NCI-H1092 treated with DMSO at 0.1 percent for 48 hours (cell line): ENCODE results near the gene SNX9.
A peak's percentile ranks its signal among the peaks of the same experiment; 100 is the strongest.
"Not testable (repeated sequence)": the region's sequence is repeated elsewhere in the genome, so short reads cannot be mapped to it uniquely, and the experiment has no call there.

ENCODE experiments used
- DNase-seq: peaks from one replicate; lab custom pipeline; 2025; lab: John Stamatoyannopoulos, UW

The SNX9 gene

DNA sequence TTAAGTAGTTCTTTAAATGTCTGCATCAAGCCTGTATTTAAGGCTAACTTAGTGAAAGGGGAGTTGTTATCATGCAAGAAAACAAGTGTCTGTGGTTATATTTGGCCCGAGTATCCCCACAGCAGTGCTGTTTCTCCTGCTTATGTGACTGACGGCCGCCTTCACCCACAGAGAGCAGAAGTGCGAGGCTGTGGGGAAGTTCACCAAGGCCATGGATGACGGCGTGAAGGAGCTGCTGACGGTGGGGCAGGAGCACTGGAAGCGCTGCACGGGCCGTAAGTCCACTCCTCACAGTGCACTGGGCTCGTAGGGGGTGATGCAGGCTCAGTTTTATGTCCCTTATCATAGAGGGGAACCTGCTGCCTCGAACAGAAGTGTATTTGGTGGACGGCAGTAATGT, 105.4 kb downstream of the SNX9 start:
- no peak for DNase-seq

DNA sequence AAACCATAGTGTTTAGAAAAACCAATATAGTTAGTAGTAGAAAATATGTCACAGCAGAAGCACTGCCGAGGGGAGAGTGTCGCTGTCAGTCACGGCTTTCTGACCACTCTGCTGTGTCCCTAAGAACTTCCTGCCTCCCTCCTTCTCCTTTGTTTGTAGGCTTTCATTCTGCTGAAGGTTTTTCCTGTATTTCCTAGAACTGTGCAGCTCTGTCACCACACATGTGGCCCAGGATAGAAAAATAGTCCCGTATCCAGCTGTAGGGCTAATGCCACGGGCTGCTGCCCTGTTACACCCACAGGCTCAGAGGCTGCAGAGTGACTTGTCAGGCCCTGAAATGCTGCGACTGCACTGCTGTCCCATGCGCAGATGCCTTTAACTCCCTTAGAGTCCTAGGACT, 106.0 kb downstream of the SNX9 start:
- DNase-seq, result no peak

DNA sequence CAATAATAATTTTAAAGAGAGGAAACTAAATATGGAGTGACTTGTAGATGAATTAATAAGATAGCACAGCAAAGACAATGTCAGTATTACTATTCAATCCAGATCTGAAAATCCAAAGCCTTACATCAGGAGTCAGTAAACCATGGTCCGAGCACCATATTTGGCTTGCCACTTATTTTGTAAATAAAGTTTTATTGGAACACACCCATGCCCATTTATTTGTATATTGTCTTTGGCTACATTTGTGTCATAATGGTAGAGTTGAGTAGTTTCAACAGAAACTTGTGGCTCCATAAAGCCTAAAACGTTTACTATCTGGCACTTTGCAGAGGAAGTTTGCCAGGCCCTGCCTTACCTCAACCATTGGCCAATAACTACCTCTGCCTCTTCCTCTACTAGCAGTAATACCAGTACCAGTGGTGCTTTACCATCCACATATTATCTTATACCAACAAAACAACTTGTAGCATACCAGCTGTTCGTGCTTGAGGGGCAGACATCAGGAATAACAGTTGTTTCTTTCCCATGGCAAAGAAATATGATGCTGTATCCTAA, 106.8 kb downstream of the SNX9 start:
- no peak for DNase-seq

DNA sequence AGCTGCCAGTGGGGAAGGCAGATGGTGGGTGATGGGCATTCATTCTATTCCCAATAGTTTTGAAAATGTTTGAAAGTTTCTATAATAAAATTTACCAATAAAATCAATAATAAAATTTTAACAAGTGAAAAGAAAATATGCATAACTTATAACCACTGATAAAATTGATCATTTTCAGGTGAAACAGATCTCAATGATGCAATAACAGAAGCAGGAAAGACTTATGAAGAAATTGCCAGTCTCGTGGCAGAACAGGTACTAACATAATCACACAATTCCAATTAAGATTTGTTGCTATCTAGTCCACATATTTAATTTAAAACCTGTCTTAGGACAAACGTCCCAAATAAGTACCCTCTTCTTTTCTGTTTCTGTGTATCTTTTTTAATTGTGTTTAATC, 112.7 kb downstream of the SNX9 start:
- DNase-seq, result no peak

DNA sequence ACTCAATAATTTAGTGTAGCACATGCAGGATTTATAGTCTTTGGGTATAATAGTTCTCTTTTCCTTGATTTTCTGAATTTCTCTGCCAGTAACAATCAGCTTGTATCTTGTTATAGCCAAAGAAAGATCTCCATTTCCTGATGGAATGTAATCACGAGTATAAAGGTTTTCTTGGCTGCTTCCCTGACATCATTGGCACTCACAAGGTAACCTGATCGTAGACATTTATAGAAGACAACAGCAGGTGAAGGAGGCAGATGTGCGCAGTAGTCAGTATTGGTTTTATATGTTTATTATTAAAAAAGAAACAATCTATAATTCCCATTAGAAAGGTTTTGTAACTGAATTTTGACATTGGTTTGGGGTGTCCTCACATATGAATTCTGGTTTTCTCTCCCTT, 114.3 kb downstream of the SNX9 start:
- no peak for DNase-seq

DNA sequence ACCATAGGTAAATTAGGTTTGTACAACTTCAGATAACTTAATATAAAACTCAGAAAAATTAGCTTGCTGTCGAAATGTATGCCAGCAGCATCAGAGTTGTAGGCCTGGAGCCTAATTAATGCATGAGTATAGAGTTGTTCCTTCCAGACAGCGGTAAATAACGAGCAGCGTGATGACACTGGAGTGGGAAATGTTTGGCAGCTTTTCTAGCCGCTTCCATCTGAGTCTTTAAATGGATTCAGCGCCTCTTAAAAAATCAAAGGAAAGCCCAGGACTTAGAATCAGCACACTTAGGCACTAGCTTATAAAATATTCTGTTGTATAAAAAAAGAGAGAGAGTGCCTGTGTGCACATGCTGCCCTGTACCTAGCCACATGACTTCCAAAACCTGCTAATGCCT, 114.9 kb downstream of the SNX9 start:
- DNase-seq, result peak; percentile 6

DNA sequence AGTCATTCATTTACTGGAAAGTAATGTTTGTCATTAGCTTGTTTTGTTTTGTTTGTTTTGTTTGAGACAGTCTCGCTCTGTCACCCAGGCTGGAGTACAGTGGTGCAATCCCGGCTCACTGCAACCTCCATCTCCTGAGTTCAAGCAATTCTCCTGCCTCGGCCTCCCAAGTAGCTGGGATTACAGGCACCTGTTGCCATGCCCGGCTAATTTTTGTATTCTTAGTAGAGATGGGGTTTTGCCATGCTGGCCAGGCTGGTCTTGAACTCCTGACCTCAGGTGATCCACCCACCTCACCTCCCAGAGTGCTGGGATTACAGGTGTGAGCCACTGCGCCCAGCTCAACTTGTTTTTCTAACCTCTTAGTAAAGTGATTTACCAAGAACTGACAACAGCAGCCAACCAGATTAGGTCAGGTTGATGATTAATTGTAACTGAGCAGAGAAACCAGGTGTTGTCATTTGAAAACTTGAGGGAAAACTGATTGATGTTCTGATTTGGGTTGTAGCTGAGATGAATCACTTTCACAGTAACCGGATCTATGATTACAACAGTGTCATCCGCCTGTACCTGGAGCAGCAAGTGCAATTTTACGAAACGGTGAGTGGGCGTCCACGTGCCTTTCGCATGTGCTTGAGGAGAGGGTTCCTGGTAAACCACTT, 117.5 kb downstream of the SNX9 start:
- not testable (repeated sequence) for DNase-seq

DNA sequence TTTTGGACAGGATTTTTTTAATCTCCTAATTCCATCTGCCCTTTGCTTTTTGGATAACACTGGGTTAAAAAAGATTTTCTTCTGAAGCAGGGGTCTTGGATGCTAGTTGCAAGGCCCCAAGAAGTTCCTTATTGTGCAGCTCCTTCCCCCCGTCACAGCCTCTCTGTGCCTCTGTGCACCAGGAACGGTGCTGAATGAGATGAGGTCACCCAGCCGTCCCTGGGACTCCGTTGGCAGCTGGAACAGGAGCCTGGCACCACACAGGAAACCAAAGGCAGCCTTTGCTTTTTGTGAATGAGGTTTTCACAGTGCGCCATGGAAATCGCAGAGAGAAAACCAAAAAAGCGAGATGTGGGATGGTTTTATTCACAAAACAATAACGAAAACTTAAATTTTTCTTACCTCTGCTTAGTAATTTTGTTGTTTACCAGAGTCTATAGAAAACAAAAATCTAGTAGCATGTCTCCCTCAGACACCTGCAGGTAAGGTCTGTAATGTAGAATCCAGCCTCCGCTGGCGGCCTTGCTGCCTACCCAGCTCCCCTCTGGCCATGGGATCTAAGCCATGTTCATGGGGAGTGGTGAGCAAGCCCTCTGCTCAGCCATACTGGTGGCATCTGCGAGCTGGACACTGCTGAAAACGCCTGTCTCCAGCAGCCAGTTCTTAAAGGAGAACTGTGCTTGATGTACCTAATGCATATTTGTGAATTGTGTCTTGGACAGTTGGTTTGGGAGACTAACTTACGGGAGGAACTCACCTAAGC, 118.2 kb downstream of the SNX9 start:
- no peak for DNase-seq

DNA sequence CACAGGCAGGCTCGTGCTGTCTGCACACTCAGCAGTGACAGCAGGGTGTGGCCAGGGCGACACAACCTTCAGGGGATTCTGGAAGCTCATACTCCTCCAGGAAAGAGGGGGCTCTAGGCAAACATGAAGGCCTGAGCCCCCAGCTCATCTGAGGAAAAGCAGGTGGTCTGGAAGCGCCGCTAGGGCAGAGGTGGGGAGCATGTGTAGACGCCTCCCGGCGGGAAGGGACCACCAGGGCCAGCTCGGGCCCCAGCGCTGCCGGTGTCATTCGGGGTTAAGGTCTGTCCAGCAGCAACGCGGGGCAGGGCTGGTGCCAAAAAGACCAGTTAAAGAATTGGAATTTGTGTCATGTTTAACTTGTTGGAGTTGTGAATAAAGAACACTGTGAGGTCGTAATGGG, 119.3 kb downstream of the SNX9 start:
- no peak for DNase-seq

DNA sequence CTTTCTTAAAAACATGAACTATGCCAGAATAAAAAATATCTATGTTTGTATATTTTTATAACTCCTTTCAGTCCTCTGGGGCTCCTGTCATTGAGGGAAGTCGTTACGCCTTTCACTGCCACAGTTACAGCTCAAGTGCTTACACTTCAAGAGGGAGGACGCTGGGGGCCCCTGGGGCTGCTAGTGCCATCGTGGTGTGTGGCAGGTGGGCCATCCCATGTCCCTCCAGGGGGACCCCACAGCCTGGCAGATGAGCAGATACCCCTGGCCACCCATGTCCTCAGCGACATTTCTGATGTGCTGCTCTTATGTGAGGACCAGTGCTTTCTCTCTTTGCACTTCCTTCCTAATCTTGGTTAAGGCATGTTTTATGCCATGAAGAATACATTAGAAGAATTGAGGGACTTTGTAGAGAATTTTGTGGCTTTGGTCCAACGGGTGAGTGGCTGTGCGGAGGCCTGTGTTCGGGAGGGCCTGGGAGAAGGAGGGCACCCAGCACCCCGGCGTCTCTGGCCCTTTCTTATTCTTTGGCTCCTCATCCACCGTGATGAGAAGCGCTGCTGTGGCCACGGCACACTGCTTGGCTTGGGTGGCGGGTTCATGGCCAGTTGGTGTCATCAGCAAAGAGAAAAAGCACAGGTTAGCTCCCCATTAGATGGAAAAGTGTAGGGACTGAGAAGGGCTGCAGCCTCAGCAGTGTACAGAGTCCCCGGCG, 120.4 kb downstream of the SNX9 start:
- no peak for DNase-seq

DNA sequence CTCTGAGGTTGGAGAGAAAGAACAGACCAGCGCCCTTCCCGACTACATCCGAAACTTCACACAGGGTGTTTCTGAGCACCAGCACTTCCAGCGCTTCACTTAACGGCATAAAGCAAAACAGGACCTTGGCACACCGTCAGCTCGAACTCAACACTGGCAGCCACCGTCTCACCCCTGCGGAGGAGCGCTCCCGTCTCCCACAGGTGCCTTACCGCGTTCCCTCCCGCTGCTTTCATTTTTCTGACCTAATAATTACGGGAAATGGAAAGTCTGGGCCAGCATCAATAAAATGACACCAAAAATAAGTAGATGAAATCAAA, 120.9 kb downstream of the SNX9 start:
- DNase-seq, result no peak

DNA sequence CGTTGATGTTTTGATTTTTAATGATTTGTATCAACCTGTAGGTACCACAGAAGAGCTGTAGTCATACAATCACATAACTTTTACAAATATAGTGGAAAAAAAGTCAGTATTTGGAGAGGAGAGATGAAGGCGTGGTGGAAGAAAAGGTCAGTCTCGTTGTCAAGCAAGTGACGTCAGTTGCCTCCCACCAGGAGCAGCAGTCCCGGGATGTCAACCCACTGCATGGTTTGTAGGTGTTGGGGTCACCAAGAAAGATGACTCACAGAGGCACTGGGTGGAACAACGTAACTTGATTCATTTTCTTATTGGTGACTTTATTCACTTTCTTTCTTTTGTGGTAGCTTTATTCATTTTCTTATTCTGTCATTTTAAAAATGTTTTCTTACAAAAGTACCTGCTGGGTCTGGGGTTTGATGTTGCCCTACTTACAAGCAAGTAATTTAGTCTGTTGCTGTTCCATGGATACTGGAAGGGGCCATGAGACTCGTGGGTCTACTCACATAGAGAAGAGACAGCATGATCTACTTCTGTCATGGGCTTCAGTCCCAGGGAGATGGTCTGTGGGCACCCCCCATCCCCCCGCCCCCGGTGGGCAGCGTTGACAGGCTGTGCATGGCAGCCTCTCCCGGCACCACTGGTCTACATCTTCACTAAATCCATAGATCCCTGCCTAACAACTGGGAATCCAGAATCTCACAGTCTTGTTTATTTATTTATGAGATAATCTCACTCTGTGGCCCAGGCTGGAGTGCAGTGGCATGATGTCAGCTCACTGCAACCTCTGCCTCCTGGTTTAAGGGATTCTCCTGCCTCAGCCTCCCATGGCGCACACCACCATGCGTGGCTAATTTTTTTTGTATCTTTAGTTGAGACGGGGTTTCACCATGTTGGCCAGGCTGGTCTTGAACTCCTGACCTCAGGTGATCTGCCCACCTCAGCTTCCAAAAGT, 122.2 kb downstream of the SNX9 start:
- DNase-seq, result no peak

DNA sequence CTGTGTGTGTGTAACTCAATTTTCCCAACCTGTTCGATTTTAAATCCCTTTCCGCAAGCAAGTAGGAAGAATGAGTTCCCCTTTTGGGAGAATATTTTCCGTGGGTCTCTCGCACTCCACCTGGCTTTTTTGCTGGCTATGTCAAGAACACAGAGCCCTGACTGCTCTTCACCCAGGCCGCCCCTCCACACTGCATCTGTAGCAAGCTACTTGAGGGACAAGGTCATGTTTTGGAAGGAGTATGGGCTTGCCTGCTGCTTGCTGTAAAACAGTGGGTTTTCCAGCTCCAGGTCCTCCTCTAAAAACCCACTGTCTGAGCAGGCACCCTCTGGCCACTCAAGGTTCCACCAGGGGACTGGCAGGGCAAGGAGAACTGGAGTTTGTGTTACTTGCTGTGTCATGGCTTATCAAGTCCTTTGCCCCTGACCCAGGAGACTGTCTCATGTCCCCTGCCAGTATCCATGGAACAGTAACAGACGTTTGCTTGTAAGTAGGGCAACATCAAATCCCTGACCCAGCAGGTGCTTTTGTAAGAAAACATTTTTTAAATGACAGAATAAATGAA, 123.1 kb downstream of the SNX9 start:
- no peak for DNase-seq

DNA sequence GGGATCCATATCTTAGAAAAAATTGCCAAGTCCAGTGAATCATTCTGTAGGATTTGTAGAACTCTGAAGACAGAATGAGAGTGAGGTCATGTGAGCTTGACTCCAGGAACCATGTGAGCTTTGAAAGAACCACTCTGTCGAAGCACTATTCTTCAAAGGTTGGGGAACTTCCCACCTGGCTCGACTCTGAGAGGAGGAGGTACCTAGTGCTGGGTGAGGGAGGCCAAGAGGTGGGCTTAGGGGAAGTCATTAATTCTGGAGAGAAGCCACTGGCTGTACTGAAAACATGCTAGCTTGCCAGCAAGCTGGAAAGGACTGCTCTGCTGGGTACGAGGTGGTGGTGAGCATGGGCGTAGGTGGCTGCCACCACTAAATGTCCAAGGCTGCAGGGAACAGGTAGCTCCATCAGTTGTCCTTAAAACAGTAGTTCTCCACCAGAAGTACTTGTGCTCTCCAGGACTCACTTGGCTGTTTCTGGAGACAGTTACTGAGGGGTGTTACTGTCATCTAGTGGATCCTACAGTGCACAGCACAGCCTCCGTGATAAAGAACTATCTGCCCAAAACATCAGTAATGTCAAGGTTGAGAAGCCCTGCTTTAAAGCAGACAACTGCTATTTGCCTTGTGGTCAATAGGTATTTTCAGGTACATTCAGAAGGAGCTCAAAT, 124.0 kb downstream of the SNX9 start:
- DNase-seq, result peak; percentile 28

DNA sequence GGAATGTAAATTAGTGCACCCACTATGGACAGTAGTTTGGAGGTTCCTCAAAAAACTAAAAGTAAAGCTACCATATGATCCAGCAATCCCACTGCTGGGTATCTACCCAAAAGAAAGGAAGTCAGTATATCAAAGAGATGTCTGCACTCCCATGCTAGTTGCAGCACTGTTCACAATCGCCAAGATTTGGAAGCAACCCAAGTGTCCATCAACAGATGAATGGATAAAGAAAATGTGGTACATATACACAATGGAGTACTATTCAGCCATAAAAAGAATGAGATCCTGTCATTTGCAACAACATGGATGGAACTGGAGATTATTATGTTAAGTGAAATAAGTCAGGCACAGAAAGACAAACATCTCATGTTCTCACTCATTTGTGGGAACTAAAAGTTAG, 127.9 kb downstream of the SNX9 start:
- DNase-seq, result not testable (repeated sequence)

DNA sequence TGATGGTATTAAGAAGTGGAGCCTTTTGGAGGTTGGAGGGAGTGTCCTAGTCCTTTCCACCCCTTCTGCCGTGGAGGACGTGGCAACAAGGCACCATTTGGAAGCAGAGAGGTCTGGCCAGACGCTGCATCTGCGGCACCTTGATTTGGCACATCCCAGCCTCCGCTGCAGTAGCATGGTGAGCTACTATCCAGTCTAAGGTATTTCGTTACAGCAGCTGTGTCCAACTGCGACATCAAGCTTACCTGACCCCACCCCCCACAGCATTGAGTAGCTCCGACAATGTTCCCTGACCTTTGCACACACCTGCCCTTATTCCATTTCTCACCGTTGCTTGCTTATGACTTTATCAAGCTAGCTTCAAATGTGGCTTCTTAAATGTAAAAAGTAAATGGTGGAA, 128.8 kb downstream of the SNX9 start:
- no peak for DNase-seq

DNA sequence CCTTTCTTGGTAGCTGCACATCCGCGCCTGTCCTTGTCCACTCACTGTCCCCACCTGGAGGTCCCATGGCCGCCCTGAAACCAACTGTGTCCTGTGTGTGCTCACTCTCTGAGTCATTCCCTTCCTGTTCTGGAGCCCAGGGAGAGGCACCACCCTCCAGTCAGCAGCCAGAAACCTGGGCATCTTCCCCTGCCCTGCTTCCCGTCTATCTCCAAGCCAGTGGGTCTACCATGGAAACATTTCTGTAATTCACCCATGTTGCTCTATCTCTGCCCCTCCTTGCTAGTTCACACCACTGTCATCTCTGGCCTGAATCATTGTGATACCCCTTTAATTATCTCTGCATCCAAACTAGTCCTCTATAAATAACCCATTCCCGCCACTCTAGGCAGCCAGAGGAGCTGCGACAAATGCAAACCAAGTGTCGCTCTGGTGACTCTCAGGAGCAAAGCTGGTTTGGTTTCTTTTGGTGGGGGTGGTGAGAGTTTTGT, 129.9 kb downstream of the SNX9 start:
- DNase-seq, result no peak

DNA sequence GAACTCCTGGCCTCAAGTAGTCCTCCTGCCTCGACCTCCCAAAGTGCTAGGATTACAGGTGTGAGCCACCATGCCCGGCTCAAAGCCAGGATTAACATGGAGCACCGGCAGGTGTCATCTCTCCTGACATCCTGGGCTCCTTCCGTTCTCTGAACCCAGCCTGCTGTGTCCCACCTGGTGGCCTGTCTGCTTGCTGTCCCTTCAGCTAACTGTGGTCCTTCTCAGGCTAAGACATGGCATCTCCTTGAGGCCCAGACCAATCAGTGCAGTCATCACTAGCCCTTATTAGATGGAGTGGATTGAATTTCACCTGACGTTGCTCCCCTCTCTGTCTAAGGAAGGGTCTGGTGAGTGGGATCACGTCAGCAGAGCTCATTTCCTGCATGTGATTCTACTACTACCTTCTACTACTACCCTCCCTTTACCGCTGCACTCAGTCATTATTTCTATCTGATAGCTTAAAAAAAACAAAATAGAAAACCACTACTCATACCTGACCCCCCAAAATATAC, 130.6 kb downstream of the SNX9 start:
- no peak for DNase-seq

DNA sequence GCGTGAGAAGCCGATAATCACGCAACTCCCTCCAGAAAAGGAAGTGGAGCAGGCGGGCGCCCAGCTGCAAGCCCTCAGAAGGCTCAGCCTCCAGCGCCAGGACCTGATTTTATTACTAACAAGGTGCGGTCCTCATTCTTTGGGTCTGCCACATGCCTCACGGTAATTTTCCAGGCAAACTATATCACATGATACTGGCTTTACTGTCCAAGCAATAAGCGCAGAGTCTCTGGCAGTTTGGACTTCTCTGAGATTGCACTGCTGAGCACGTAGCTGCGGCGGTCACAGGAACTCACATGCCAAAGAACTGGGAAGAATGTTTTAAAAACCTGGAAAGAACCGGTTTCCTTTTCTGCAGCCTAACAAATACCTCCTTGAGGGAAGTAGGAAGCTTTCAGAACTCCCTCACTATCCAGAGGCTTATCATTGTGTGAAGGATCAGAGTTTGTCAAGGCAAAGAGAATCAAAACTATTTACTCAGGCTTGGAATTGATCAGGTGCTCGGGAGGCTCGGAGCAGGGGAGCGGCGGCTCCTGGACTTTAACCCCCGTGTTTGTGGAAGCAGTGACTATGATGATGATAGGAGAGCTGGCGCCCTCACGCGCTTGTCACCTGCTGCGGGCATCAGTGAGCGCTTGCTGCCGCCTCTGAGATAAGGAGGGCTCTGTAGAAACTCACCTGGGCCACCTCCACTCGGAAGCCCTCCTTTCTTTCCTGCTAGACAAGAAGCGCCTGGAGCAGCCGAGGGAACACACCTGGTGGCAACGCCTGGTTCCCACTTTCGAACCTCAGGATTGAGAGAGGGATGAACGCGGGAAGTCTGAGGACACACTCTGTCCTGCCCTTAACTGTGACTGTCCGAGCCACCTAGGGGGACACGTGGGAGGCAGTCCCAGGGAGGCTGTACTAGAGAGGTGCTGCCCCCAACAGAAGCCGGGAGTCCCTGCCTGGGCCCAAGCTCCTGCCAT, 131.4 kb downstream of the SNX9 start:
- no peak for DNase-seq
